Breast epithelium (tissue), 3 donors: Measurements from ENCODE around the gene FAM124A.

Experiments
- CTCF ChIP-seq, 3 donors: fragments of 450-650 bp; IDR thresholded peaks; one replicate each; pipeline ENCODE4 v1.5.1; 2016 to 2017; ENCODE audit warnings: antibody characterized with exemption in 3 of 3, mild to moderate bottlenecking in 3 of 3, moderate library complexity in 3 of 3
- POLR2A ChIP-seq: fragments of 450-650 bp; IDR thresholded peaks from one replicate; pipeline ENCODE4 v1.6.1; 2016; ENCODE audit warnings: antibody characterized with exemption, mild to moderate bottlenecking, moderate library complexity

- TF ChIP-seq CTCF (IDR thresholded peaks at IDR 0.05) (no peak), POLR2A (no peak)
These were observed 8.9 kb upstream of the FAM124A start for GRCh38 chr13:51213173-51213728.
